Measurements from ENCODE around the gene SLC28A3. TPM values are rescaled to one million over a fixed set of nuclear protein-coding genes. Genes with fewer than 3 reads are reported as not detected.

The SLC28A3 gene
- polyA plus RNA-seq, 1 experiment, result 0.74 TPM

- TF ChIP-seq CTCF (IDR thresholded peaks at IDR 0.05; ENCODE audit: low read depth, low read length), result no peak
- Histone ChIP-seq H3K27ac (ENCODE audit: low read depth, low read length) (no peak overlapping the region), H3K27me3 (ENCODE audit: control insufficient read depth, insufficient read depth, low read length) (no peaks in the 10 kb centered on the region), H3K4me3 (ENCODE audit: low read depth, low read length) (no peak overlapping the region), H3K9me3 (ENCODE audit: control insufficient read depth, insufficient read depth, low read length) (no peaks in the 10 kb centered on the region)
- ChIA-PET CTCF (interaction anchor here (0.6 to 3.0 kb wide), 3 partner anchors 10 to 355 kb away, joined by 4 to 17 read pairs (median 5); no protein-coding TSS in a partner anchor), POLR2A (no interaction called here)
- no peak for DNase-seq (ENCODE audit: low read depth, low spot score)
Measured at GRCh38 chr9:84305497-84306131, 34.9 kb downstream of the SLC28A3 start.

- Histone ChIP-seq H3K4me3 (ENCODE audit: low read depth, low read length) (no peak overlapping the region), H3K9me3 (ENCODE audit: control insufficient read depth, insufficient read depth, low read length) (no peaks in the 10 kb centered on the region), H3K27ac (ENCODE audit: low read depth, low read length) (no peak overlapping the region), H3K27me3 (ENCODE audit: control insufficient read depth, insufficient read depth, low read length) (no peaks in the 10 kb centered on the region)
- ChIA-PET POLR2A (no interaction called here), CTCF (interaction anchor here (0.6 to 3.0 kb wide), 3 partner anchors 12 to 77 kb away, joined by 3 to 17 read pairs (median 5); no protein-coding TSS in a partner anchor)
- TF ChIP-seq CTCF (IDR thresholded peaks at IDR 0.05; ENCODE audit: low read depth, low read length), result no peak
- DNase-seq (ENCODE audit: low read depth, low spot score), result no peak
Measured at GRCh38 chr9:84304166-84304565, 36.4 kb downstream of the SLC28A3 start.

GRCh38 chr9:84303061-84303460 lies 37.5 kb downstream of the SLC28A3 start:
- no peaks in the 10 kb centered on the region for H3K9me3 ChIP-seq (ENCODE audit: control insufficient read depth, insufficient read depth, low read length)
- H3K27ac ChIP-seq (ENCODE audit: low read depth, low read length), result no peak overlapping the region
- TF ChIP-seq CTCF (IDR thresholded peaks at IDR 0.05; ENCODE audit: low read depth, low read length), result no peak
- ChIA-PET CTCF (interaction anchor here (0.6 kb wide), 1 partner anchor 360 kb away, joined by 3 read pairs; no protein-coding TSS in a partner anchor), POLR2A (no interaction called here)
- no peak for DNase-seq (ENCODE audit: low read depth, low spot score)
- H3K27me3 ChIP-seq (ENCODE audit: control insufficient read depth, insufficient read depth, low read length), result no peaks in the 10 kb centered on the region
- no peak overlapping the region for H3K4me3 ChIP-seq (ENCODE audit: low read depth, low read length)

- no peak overlapping the region for H3K4me3 ChIP-seq (ENCODE audit: low read depth, low read length)
- H3K27ac ChIP-seq (ENCODE audit: low read depth, low read length), result no peak overlapping the region
- no peak for DNase-seq (ENCODE audit: low read depth, low spot score)
- CTCF ChIA-PET, result interaction anchor here (1.0 kb wide), 2 partner anchors 10 to 13 kb away, joined by 3 read pairs; no protein-coding TSS in a partner anchor
- no peaks in the 10 kb centered on the region for H3K9me3 ChIP-seq (ENCODE audit: control insufficient read depth, insufficient read depth, low read length)
- TF ChIP-seq CTCF (IDR thresholded peaks at IDR 0.05; ENCODE audit: low read depth, low read length), result no peak
- H3K27me3 ChIP-seq (ENCODE audit: control insufficient read depth, insufficient read depth, low read length), result no peaks in the 10 kb centered on the region
- POLR2A ChIA-PET, result no interaction called here
Measured at GRCh38 chr9:84301851-84302250, 38.7 kb downstream of the SLC28A3 start.

- ChIA-PET POLR2A (no interaction called here), CTCF (interaction anchor here (0.6 to 1.3 kb wide), 3 partner anchors 16 to 379 kb away, joined by 3 to 7 read pairs (median 3); partner anchors contain the start of gene KIF27)
- no peak for TF ChIP-seq CTCF (IDR thresholded peaks at IDR 0.05; ENCODE audit: low read depth, low read length)
- no peak for DNase-seq (ENCODE audit: low read depth, low spot score)
- no peak overlapping the region for H3K27ac ChIP-seq (ENCODE audit: low read depth, low read length)
- no peaks in the 10 kb centered on the region for H3K9me3 ChIP-seq (ENCODE audit: control insufficient read depth, insufficient read depth, low read length)
- H3K4me3 ChIP-seq (ENCODE audit: low read depth, low read length), result no peak overlapping the region
- no peaks in the 10 kb centered on the region for H3K27me3 ChIP-seq (ENCODE audit: control insufficient read depth, insufficient read depth, low read length)
Measured at GRCh38 chr9:84300271-84300670, 40.3 kb downstream of the SLC28A3 start.

All from AG04450 (cell line).